ENCODE data around the gene RBM42. TPM values are rescaled to one million over a fixed set of nuclear protein-coding genes. Genes with fewer than 3 reads are reported as not detected.

RBM42 gene
- total and polyA plus RNA-seq, 9 of the 15 experiments (the other 6 are each of a cell fraction or from before 2014, with no cell fraction given): 5.7 to 149 (median 32.4) TPM

- TF ChIP-seq ZBTB40 (IDR thresholded peaks at IDR 0.05): peak; percentile 65
- TF ChIP-seq ZBTB40 (CRISPR knock-in tag; IDR thresholded peaks at IDR 0.05): no peak
- TF ChIP-seq TBP (optimal IDR thresholded peaks at IDR 0.05; ENCODE audit: low read depth, low read length): peak; percentile 80
- TF ChIP-seq NFRKB (IDR thresholded peaks at IDR 0.05; ENCODE audit: low read depth): peak; percentile 86
- no peak for TF ChIP-seq ZNF12 (CRISPR knock-in tag; IDR thresholded peaks at IDR 0.05)
- peak; percentile 47 to 76 for TF ChIP-seq MAZ (CRISPR knock-in tag; conservative IDR thresholded peaks at IDR 0.05 in 1 of 2, IDR thresholded peaks at IDR 0.05 in 1 of 2)
- no peak for TF ChIP-seq EWSR1 (IDR thresholded peaks at IDR 0.05; ENCODE audit: borderline replicate concordance, low read depth, partially characterized antibody)
- TF ChIP-seq RBM25 (IDR thresholded peaks at IDR 0.05; ENCODE audit: low read depth, low read length, severe bottlenecking): peak; percentile 86
- no peak for TF ChIP-seq AFF4 (CRISPR knock-in tag; IDR thresholded peaks at IDR 0.05)
- no peak for TF ChIP-seq GATA2 (CRISPR knock-in tag; IDR thresholded peaks at IDR 0.05)
- TF ChIP-seq TRIM28 (IDR thresholded peaks at IDR 0.05): no peak
- no peak for TF ChIP-seq SRSF9 (IDR thresholded peaks at IDR 0.05; ENCODE audit: borderline replicate concordance, low read depth, low read length)
- TF ChIP-seq ZNF395 (CRISPR knock-in tag; IDR thresholded peaks at IDR 0.05): peak; percentile 78; the same call in 1 of the 2 replicates
Observed at GRCh38 chr19:35628565-35629331, at the start of gene RBM42 (continued).

All from K562 (cell line).